NCI-H2196 treated with DMSO at 0.1 percent for 48 hours (cell line): ENCODE data around the gene OR2AT4.
"Not testable (repeated sequence)": the region's sequence is repeated elsewhere in the genome, so short reads cannot be mapped to it uniquely, and the experiment has no call there.

Experiments used
- DNase-seq: peaks from one replicate; lab custom pipeline; 2025; ENCODE audit not compliant: unreplicated experiment; lab: John Stamatoyannopoulos, UW

The OR2AT4 gene

GRCh38 chr11:75103380-75104026, 6.8 kb upstream of the OR2AT4 start:
- DNase-seq, result no peak

- DNase-seq, result no peak
Observed at GRCh38 chr11:75101424-75102128, 4.9 kb upstream of the OR2AT4 start.

- DNase-seq, result no peak
Observed at GRCh38 chr11:75100314-75100713, 3.6 kb upstream of the OR2AT4 start.

GRCh38 chr11:75099635-75100034, 3.0 kb upstream of the OR2AT4 start:
- DNase-seq, result no peak

- DNase-seq, result not testable (repeated sequence)
Observed at GRCh38 chr11:75098835-75099439, 2.3 kb upstream of the OR2AT4 start.

GRCh38 chr11:75098181-75098580, 1.5 kb upstream of the OR2AT4 start:
- DNase-seq, result not testable (repeated sequence)

- no peak for DNase-seq
Observed at GRCh38 chr11:75097173-75097557, 489 bp upstream of the OR2AT4 start.

GRCh38 chr11:75094382-75094781, 2.3 kb downstream of the OR2AT4 start:
- not testable (repeated sequence) for DNase-seq

GRCh38 chr11:75090671-75091177, 6.0 kb downstream of the OR2AT4 start:
- DNase-seq, result no peak

- no peak for DNase-seq
Observed at GRCh38 chr11:75087319-75088305, 9.1 kb downstream of the OR2AT4 start.

GRCh38 chr11:75084883-75085282, 11.8 kb downstream of the OR2AT4 start:
- no peak for DNase-seq

GRCh38 chr11:75083217-75083605, 13.5 kb downstream of the OR2AT4 start:
- no peak for DNase-seq

GRCh38 chr11:75082601-75083216, 14.0 kb downstream of the OR2AT4 start:
- no peak for DNase-seq

- DNase-seq, result no peak
Observed at GRCh38 chr11:75079546-75079945, 17.1 kb downstream of the OR2AT4 start.

GRCh38 chr11:75078233-75078632, 18.4 kb downstream of the OR2AT4 start:
- DNase-seq, result no peak

GRCh38 chr11:75077316-75077715, 19.4 kb downstream of the OR2AT4 start:
- no peak for DNase-seq

GRCh38 chr11:75076671-75077070, 20.0 kb downstream of the OR2AT4 start:
- DNase-seq, result no peak

GRCh38 chr11:75073459-75074190, 23.1 kb downstream of the OR2AT4 start:
- no peak for DNase-seq

- no peak for DNase-seq
Observed at GRCh38 chr11:75072582-75072981, 24.1 kb downstream of the OR2AT4 start.

- no peak for DNase-seq
Observed at GRCh38 chr11:75069473-75069872, 27.2 kb downstream of the OR2AT4 start.
